Occipital lobe (tissue), 2 donors: Measurements from ENCODE around the gene SLC9B1. TPM values are rescaled to one million over a fixed set of nuclear protein-coding genes. Genes with fewer than 3 reads are reported as not detected.
"Not testable (repeated sequence)": the region's sequence is repeated elsewhere in the genome, so short reads cannot be mapped to it uniquely, and the experiment has no call there.

Experiments used
- DNase-seq: peaks from one replicate; lab custom pipeline; 2025; lab: John Stamatoyannopoulos, UW
- total RNA-seq: library from RNA; depleted of rRNA; stranded (reverse); fragments of >200 nt; gene quantifications from one replicate; pipeline ENCODE4 v1.2.3, GENCODE V29; 2014

Gene SLC9B1
- total RNA-seq, 1 donor from 2014 or later = 10.8 TPM

- DNase-seq = no peak
These were observed 8.0 kb downstream of the SLC9B1 start for GRCh38 chr4:103011378-103012025.

- no peak for DNase-seq
These were observed 8.7 kb downstream of the SLC9B1 start for GRCh38 chr4:103010804-103011203.

GRCh38 chr4:103008875-103009729 lies 10.4 kb downstream of the SLC9B1 start:
- no peak for DNase-seq

- no peak for DNase-seq
These were observed 17.0 kb downstream of the SLC9B1 start for GRCh38 chr4:103002551-103002950.

- no peak for DNase-seq
These were observed 24.7 kb downstream of the SLC9B1 start for GRCh38 chr4:102994803-102995202.

- DNase-seq = not testable (repeated sequence)
These were observed 25.5 kb downstream of the SLC9B1 start for GRCh38 chr4:102993985-102994384.

GRCh38 chr4:102988429-102989020 lies 31.0 kb downstream of the SLC9B1 start:
- no peak for DNase-seq

GRCh38 chr4:102981005-102981404 lies 38.5 kb downstream of the SLC9B1 start:
- no peak for DNase-seq

GRCh38 chr4:102961813-102962212 lies 57.7 kb downstream of the SLC9B1 start:
- not testable (repeated sequence) for DNase-seq

GRCh38 chr4:102959496-102959895 lies 60.0 kb downstream of the SLC9B1 start:
- no peak for DNase-seq

GRCh38 chr4:102945066-102945465 lies 74.4 kb downstream of the SLC9B1 start:
- no peak for DNase-seq

GRCh38 chr4:102938063-102938462 lies 81.4 kb downstream of the SLC9B1 start:
- not testable (repeated sequence) for DNase-seq

- DNase-seq = no peak
These were observed 83.8 kb downstream of the SLC9B1 start for GRCh38 chr4:102935716-102936115.

- not testable (repeated sequence) for DNase-seq
These were observed 99.8 kb downstream of the SLC9B1 start for GRCh38 chr4:102919697-102920096.

- DNase-seq = no peak
These were observed 100.6 kb downstream of the SLC9B1 start for GRCh38 chr4:102918859-102919258.

GRCh38 chr4:102901804-102902203 lies 117.7 kb downstream of the SLC9B1 start:
- no peak for DNase-seq

- DNase-seq = not testable (repeated sequence)
These were observed 121.9 kb downstream of the SLC9B1 start for GRCh38 chr4:102897610-102898009.

GRCh38 chr4:102896547-102896946 lies 123.0 kb downstream of the SLC9B1 start:
- not testable (repeated sequence) for DNase-seq

- DNase-seq = not testable (repeated sequence)
These were observed 129.6 kb downstream of the SLC9B1 start for GRCh38 chr4:102889866-102890265.

- not testable (repeated sequence) for DNase-seq
These were observed 130.9 kb downstream of the SLC9B1 start for GRCh38 chr4:102888570-102888969.

GRCh38 chr4:102883278-102883677 lies 136.2 kb downstream of the SLC9B1 start:
- DNase-seq = no peak

GRCh38 chr4:102881343-102881742 lies 138.2 kb downstream of the SLC9B1 start:
- DNase-seq = no peak
